Endothelial cell of umbilical vein (primary cell): ENCODE measurements around the gene RBM38. TPM values are rescaled to one million over a fixed set of nuclear protein-coding genes. Genes with fewer than 3 reads are reported as not detected.

ENCODE experiments used
- BruUV-seq: library from RNA; stranded (reverse); fragments of 400-500 nt; replicated peaks from 2 replicates; lab custom pipeline; 2021; lab: Mats Ljungman, UMichigan
- CTCF ChIA-PET: fragments of 300-600, 350-600 bp; sonication (Branson Sonifier 250); formaldehyde crosslinking; loops from one replicate; lab custom pipeline; 2021; ENCODE audit warnings: antibody characterized with exemption, inconsistent platforms; lab: Charles Lee
- POLR2A ChIA-PET: fragments of 300-600, 350-600 bp; sonication (Branson Sonifier 250); formaldehyde crosslinking; loops from one replicate; lab custom pipeline; 2021; ENCODE audit warnings: antibody characterized with exemption, inconsistent platforms; lab: Charles Lee
- DNase-seq: peaks from one replicate; pipeline ENCODE4 v3.0.0-alpha.2; 2011; ENCODE audit warnings: low read depth, low spot score
- FAIRE-seq: peaks from 2 replicates; lab custom pipeline; 2011; peaks lifted over from hg19 to GRCh38; lab: Jason Lieb, UNC
- H2AFZ ChIP-seq: 2 replicates; pipeline ENCODE4 v1.6.0; 2012; ENCODE audit warnings: low read depth, low read length, control low read depth, inconsistent platforms
- H3K27ac ChIP-seq: 2 replicates; pipeline ENCODE4 v1.5.1; 2011; ENCODE audit warnings: low read depth, mild to moderate bottlenecking, control low read depth, low read length, moderate library complexity; ENCODE audit not compliant: insufficient read depth
- H3K27me3 ChIP-seq, 2 experiments: 2 replicates each; pipeline versions ENCODE4 v1.6.0 to v1.6.1; 2011; ENCODE audit warnings: low read length in 2 of 2, mixed read lengths in 1 of 2; ENCODE audit not compliant: control insufficient read depth in 2 of 2, insufficient read depth in 2 of 2
- H3K36me3 ChIP-seq, 2 experiments: 2 replicates in 1 of 2; 3 replicates in 1 of 2; pipeline ENCODE4 v1.5.1; 2011; ENCODE audit warnings: low read length in 2 of 2, mild to moderate bottlenecking in 1 of 2, moderate library complexity in 1 of 2; ENCODE audit not compliant: control insufficient read depth in 2 of 2, insufficient read depth in 2 of 2; ENCODE audit errors: extremely low read depth in 1 of 2
- H3K4me1 ChIP-seq: 3 replicates; pipeline ENCODE4 v1.5.1; 2011; ENCODE audit warnings: mild to moderate bottlenecking, low read length; ENCODE audit not compliant: control insufficient read depth, insufficient read depth; ENCODE audit errors: extremely low read depth
- H3K4me2 ChIP-seq: 2 replicates; pipeline ENCODE4 v1.6.1; 2011; ENCODE audit warnings: low read length, control low read depth, mixed read lengths; ENCODE audit not compliant: insufficient read depth
- H3K4me3 ChIP-seq, 3 experiments: fragments of 200-600 bp in 1 of 3; sonication (generic), shearing (Covaris generic) in 1 of 3; replicated peaks in 1 of 3; 2 replicates each; pipeline ENCODE4 v1.5.1; 2011 to 2016; ENCODE audit warnings: control low read depth in 3 of 3, low read length in 3 of 3, mild to moderate bottlenecking in 2 of 3, inconsistent platforms in 1 of 3, low read depth in 1 of 3, moderate library complexity in 1 of 3; ENCODE audit not compliant: insufficient read depth in 1 of 3
- H3K79me2 ChIP-seq: 2 replicates; pipeline ENCODE4 v1.6.0; 2012; ENCODE audit warnings: low read length, inconsistent platforms; ENCODE audit not compliant: control insufficient read depth, insufficient read depth
- H3K9ac ChIP-seq: replicated peaks from 2 replicates; pipeline ENCODE3; 2011; ENCODE audit warnings: low read length, control low read depth; ENCODE audit not compliant: insufficient read depth; ENCODE audit errors: extremely low read depth
- H3K9me1 ChIP-seq: replicated peaks from 3 replicates; pipeline ENCODE4 v1.6.0; 2011; ENCODE audit warnings: mild to moderate bottlenecking, low read length; ENCODE audit not compliant: control insufficient read depth, insufficient read depth; ENCODE audit errors: extremely low read depth
- H3K9me3 ChIP-seq: replicated peaks from 2 replicates; pipeline ENCODE4 v1.5.1; 2012; ENCODE audit warnings: low read length, inconsistent platforms; ENCODE audit not compliant: control insufficient read depth, insufficient read depth
- H4K20me1 ChIP-seq: replicated peaks from 2 replicates; pipeline ENCODE3; 2011; ENCODE audit warnings: mild to moderate bottlenecking, low read length; ENCODE audit not compliant: control insufficient read depth, insufficient read depth; ENCODE audit errors: extremely low read depth
- CTCF ChIP-seq, 2 donors: IDR thresholded peaks; 1 replicate in 1 of 2; 2 replicates in 1 of 2; pipeline ENCODE4 v1.5.1; 2011; ENCODE audit warnings: low read length in 2 of 2, mild to moderate bottlenecking in 2 of 2, moderate library complexity in 2 of 2, control low read depth in 1 of 2, inconsistent platforms in 1 of 2, low read depth in 1 of 2; ENCODE audit not compliant: insufficient read depth in 1 of 2; ENCODE audit errors: extremely low read depth in 1 of 2
- EZH2 ChIP-seq: IDR thresholded peaks from 2 replicates; pipeline ENCODE4 v1.6.1; 2012; ENCODE audit warnings: borderline replicate concordance, low read depth, mild to moderate bottlenecking, moderate library complexity, low read length, inconsistent platforms; ENCODE audit not compliant: severe bottlenecking
- FOS ChIP-seq: IDR thresholded peaks from 2 replicates; pipeline ENCODE4 v1.6.1; 2011; ENCODE audit warnings: mild to moderate bottlenecking, low read length, moderate library complexity, borderline replicate concordance; ENCODE audit not compliant: insufficient read depth
- GATA2 ChIP-seq: IDR thresholded peaks from 2 replicates; pipeline ENCODE4 v1.7.0; 2011; ENCODE audit warnings: low read depth, mild to moderate bottlenecking, moderate library complexity, mixed read lengths, low read length; ENCODE audit not compliant: insufficient read length, insufficient read depth
- JUN ChIP-seq: IDR thresholded peaks from 2 replicates; pipeline ENCODE4 v1.6.1; 2011; ENCODE audit warnings: borderline replicate concordance, low read depth; ENCODE audit not compliant: insufficient read length, insufficient read depth
- MAX ChIP-seq: IDR thresholded peaks from 2 replicates; pipeline ENCODE4 v1.6.1; 2011; ENCODE audit not compliant: insufficient read depth, insufficient read length
- MYC ChIP-seq: IDR thresholded peaks from one replicate; pipeline ENCODE4 v1.6.1; 2011; ENCODE audit warnings: mild to moderate bottlenecking, low read depth, low read length
- POLR2A ChIP-seq: IDR thresholded peaks from 2 replicates; pipeline ENCODE4 v1.6.1; 2012; ENCODE audit warnings: low read depth, mild to moderate bottlenecking, control low read depth, low read length
- POLR2AphosphoS5 ChIP-seq: IDR thresholded peaks from 2 replicates; pipeline ENCODE4 v1.6.1; 2012; ENCODE audit warnings: low read depth, mild to moderate bottlenecking, control low read depth, low read length, moderate library complexity; ENCODE audit not compliant: insufficient read depth
- dilution Hi-C: fragments of 300-500 bp; cut with MboI; formaldehyde crosslinking; loops from one replicate; pipeline ENCODE4 v1.15.0; 2019; ENCODE audit warnings: low sequenced_read_pairs; ENCODE audit not compliant: extremely low pct_ligation_motif_present
- intact Hi-C: fragments of 100-400 bp; cut with micrococcal nuclease; formaldehyde crosslinking; loops from one replicate; pipeline ENCODE4 v1.10.0; 2022
- polyA plus RNA-seq, 4 experiments: library from polyadenylated mRNA; depleted of rRNA in 3 of 4; stranded (reverse) in 3 of 4; unstranded in 1 of 4; fragments of >200 nt; gene quantifications; 2 replicates each; pipeline versions ENCODE4 v1.2.1 to v1.2.3, GENCODE V29; 2011 to 2012; ENCODE audit warnings: missing spikeins in 1 of 4
- total RNA-seq: library from RNA; stranded (reverse); gene quantifications from 2 replicates; pipeline ENCODE4 v1.2.3, GENCODE V29; 2021

Gene RBM38
- total and polyA plus RNA-seq, 2 donors (not counting 3 experiments of a cell fraction or from before 2014, with no cell fraction given): 22.1 to 37.4 TPM

GRCh38 chr20:57382516-57382915 is 8.7 kb upstream of the RBM38 start:
- no peak overlapping the region for H3K9ac ChIP-seq
- H3K4me2 ChIP-seq: no peak overlapping the region
- no peak overlapping the region for H2AFZ ChIP-seq
- TF ChIP-seq JUN (no peak), POLR2A (no peak), MYC (no peak), POLR2AphosphoS5 (no peak), FOS (no peak)
- H3K36me3 ChIP-seq: peaks cover 0 to 9% of the 10 kb centered on the region in 2 experiments
- BruUV-seq: no TSS peak
- H3K9me3 ChIP-seq: no peaks in the 10 kb centered on the region
- DNase-seq: no peak
- ChIA-PET CTCF (interaction anchor here (1.2 to 7.3 kb wide), 6 partner anchors 13 to 116 kb away, joined by 4 to 86 read pairs (median 10); no protein-coding TSS in a partner anchor), POLR2A (no interaction called here)
- H3K27ac ChIP-seq: no peak overlapping the region
- no peaks in the 10 kb centered on the region for H3K79me2 ChIP-seq
- H4K20me1 ChIP-seq: no peaks in the 10 kb centered on the region
- H3K4me1 ChIP-seq: no peaks in the 10 kb centered on the region
- no peak overlapping the region for H3K4me3 ChIP-seq
- dilution Hi-C loops: no loop called here
- intact Hi-C loops: loop anchor here (5.0 to 10.0 kb wide), 3 partner anchors 210 to 830 kb away; partner anchors contain the start of gene PMEPA1
- no peaks in the 10 kb centered on the region for H3K9me1 ChIP-seq
- H3K27me3 ChIP-seq: no peaks in the 10 kb centered on the region
- no peak for FAIRE-seq

GRCh38 chr20:57383447-57384347 is 7.5 kb upstream of the RBM38 start:
- FAIRE-seq: no peak
- intact Hi-C loops: loop anchor here (5.0 to 10.0 kb wide), 3 partner anchors 209 to 829 kb away; partner anchors contain the start of gene PMEPA1
- no peaks in the 10 kb centered on the region for H3K79me2 ChIP-seq
- H3K4me3 ChIP-seq: no peak overlapping the region
- ChIA-PET CTCF (interaction anchor here (0.6 to 7.3 kb wide), 6 partner anchors 9 to 1348 kb away, joined by 3 to 86 read pairs (median 4); no protein-coding TSS in a partner anchor), POLR2A (no interaction called here)
- no peaks in the 10 kb centered on the region for H3K27me3 ChIP-seq
- H4K20me1 ChIP-seq: no peaks in the 10 kb centered on the region
- H3K4me1 ChIP-seq: no peaks in the 10 kb centered on the region
- dilution Hi-C loops: no loop called here
- DNase-seq: no peak
- TF ChIP-seq MYC: no peak
- TF ChIP-seq FOS: no peak
- TF ChIP-seq EZH2: no peak
- TF ChIP-seq GATA2: no peak
- TF ChIP-seq JUN: no peak
- no peak for TF ChIP-seq MAX
- no peak for TF ChIP-seq POLR2A
- TF ChIP-seq CTCF (IDR thresholded peaks at IDR 0.05; ENCODE audit: extremely low read depth in 1 of 2, insufficient read depth in 1 of 2, low read depth in 1 of 2, low read length in 2 of 2): no peak
- no peak for TF ChIP-seq POLR2AphosphoS5
- H3K9me1 ChIP-seq: no peaks in the 10 kb centered on the region
- H3K27ac ChIP-seq: no peak overlapping the region
- H3K9ac ChIP-seq: no peak overlapping the region
- H3K4me2 ChIP-seq: no peak overlapping the region
- peaks cover 0 to 5% of the 10 kb centered on the region in 2 experiments for H3K36me3 ChIP-seq
- no peaks in the 10 kb centered on the region for H3K9me3 ChIP-seq
- no TSS peak for BruUV-seq
- no peak overlapping the region for H2AFZ ChIP-seq
